KOPT-K1 (cell line): ENCODE measurements around the gene DYNC2H1.

Experiments used
- H3K27ac ChIP-seq: fragments of 200-600 bp; sonication (generic); 2 replicates; pipeline ENCODE4 v1.5.1; 2016; ENCODE audit warnings: antibody characterized with exemption, mild to moderate bottlenecking, low read depth, low read length; ENCODE audit not compliant: poor library complexity, severe bottlenecking
- H3K36me3 ChIP-seq: fragments of 200-600 bp; sonication (generic); 2 replicates; pipeline ENCODE4 v1.5.1; 2017; ENCODE audit warnings: antibody characterized with exemption, mild to moderate bottlenecking, low read length, moderate library complexity; ENCODE audit not compliant: insufficient read depth
- H3K9me3 ChIP-seq: fragments of 200-600 bp; sonication (generic); 2 replicates; pipeline ENCODE4 v1.5.1; 2017; ENCODE audit warnings: antibody characterized with exemption, low read length, mild to moderate bottlenecking; ENCODE audit not compliant: insufficient read depth, poor library complexity, severe bottlenecking

Gene DYNC2H1

DNA sequence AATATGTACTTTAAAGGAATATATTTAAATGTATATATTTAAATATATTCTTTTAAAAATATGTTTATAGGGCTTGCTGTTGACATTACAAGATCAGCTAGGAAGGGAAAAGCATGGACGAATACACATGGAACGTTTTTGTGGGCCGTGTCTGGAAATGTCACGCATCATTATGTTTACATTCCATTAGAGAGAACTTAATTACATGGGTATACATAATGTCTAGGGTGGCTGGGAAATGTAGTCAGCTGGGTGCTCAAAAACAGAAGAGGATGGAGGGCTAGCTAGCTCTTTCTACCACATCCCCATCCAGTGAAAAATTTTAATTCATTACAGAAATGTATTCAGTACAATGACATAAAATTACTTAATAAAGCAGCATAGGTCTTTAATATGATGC lies 371.2 kb downstream of the DYNC2H1 start:
- no peaks in the 10 kb centered on the region for H3K36me3 ChIP-seq
- no peak overlapping the region for H3K27ac ChIP-seq
- H3K9me3 ChIP-seq, result no peaks in the 10 kb centered on the region

DNA sequence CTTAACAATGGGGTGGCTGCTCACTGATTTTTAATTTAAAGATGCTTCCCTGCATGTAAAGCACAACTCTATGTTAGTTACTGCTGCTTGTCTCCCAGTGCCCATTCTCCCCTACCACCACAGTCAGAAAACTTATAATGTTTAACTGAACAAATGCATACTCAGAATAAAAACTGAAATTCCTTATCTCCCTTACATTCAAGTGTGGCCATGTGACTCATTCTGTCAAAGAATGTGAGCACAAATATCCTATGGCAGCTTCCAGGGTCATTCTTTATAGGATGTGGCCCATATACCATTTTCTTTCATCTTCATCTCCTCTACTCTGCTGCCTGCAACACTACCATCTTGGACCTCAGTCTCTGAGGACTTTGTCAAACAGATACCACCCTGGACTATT lies 374.8 kb downstream of the DYNC2H1 start:
- H3K27ac ChIP-seq, result no peak overlapping the region
- H3K36me3 ChIP-seq, result no peaks in the 10 kb centered on the region
- H3K9me3 ChIP-seq, result no peaks in the 10 kb centered on the region

DNA sequence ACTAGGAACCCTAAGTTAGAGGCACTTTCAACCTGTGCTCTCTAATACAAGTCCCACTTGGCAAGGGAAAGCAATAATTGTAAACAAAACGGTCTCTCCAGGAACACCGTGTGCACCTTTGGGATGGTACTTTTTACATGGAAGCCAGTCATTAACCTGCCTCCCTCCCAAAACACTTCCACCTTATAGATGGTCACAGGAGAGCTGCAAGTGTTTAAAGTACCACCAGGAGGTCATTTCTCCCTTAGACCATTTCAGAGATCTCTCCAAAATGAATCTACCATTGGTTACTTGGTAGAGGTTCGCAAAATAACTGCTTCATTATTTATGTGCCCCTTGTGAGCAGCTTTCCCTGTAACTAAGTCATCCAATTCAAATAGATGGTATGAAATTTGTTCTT lies 375.3 kb downstream of the DYNC2H1 start:
- no peak overlapping the region for H3K27ac ChIP-seq
- H3K36me3 ChIP-seq, result no peaks in the 10 kb centered on the region
- H3K9me3 ChIP-seq, result no peaks in the 10 kb centered on the region

DNA sequence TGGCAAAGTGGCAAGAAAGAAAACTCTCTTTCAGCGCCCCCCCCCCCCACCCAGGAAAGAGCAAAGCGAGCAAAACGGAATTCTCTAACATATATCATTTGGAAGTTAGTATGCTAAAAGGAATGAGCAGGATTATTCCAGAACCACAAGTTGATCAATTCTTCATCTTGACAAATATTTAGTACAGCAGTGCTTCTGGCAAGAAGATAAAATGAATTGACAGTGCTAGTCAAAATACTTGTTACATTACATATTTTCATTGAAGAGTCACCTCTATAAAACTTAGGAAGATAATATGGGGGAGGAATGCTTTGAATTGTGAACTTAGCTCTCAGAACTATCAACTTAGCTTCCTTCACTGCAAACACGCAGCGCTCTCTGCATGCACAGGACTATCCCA lies 377.4 kb downstream of the DYNC2H1 start:
- Histone ChIP-seq H3K27ac (no peak overlapping the region), H3K36me3 (no peaks in the 10 kb centered on the region), H3K9me3 (peaks cover under 1% of the 10 kb centered on the region)

- Histone ChIP-seq H3K36me3 (no peaks in the 10 kb centered on the region), H3K27ac (no peak overlapping the region), H3K9me3 (peaks cover 4% of the 10 kb centered on the region)
Measured at GRCh38 chr11:103487113-103487512, 377.9 kb downstream of the DYNC2H1 start.

- no peak overlapping the region for H3K27ac ChIP-seq
- peaks cover 4% of the 10 kb centered on the region for H3K9me3 ChIP-seq
- no peaks in the 10 kb centered on the region for H3K36me3 ChIP-seq
Measured at GRCh38 chr11:103488031-103488461, 378.8 kb downstream of the DYNC2H1 start.

DNA sequence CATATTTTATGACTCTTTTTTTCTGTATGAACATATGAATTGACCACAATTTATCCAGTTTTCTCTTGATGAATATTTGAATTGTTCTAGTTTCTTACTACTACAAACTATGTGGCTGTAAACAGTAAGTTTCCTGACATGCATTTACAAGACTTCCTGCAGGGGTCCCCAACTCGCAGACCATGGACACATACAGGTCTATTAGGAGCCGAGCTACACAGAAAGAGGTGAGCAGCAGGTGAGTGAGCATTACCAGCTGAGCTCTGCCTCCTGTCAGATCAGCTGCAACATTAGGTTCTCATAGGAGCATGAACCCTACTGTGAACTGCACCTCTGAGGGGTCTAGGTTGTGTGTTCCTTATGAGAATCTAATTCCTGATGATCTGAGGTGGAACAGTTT lies 379.4 kb downstream of the DYNC2H1 start:
- no peaks in the 10 kb centered on the region for H3K36me3 ChIP-seq
- peaks cover 4% of the 10 kb centered on the region for H3K9me3 ChIP-seq
- H3K27ac ChIP-seq, result no peak overlapping the region

GRCh38 chr11:103491777-103492176 lies 382.6 kb downstream of the DYNC2H1 start:
- Histone ChIP-seq H3K9me3 (peaks cover 4% of the 10 kb centered on the region), H3K36me3 (no peaks in the 10 kb centered on the region), H3K27ac (no peak overlapping the region)

DNA sequence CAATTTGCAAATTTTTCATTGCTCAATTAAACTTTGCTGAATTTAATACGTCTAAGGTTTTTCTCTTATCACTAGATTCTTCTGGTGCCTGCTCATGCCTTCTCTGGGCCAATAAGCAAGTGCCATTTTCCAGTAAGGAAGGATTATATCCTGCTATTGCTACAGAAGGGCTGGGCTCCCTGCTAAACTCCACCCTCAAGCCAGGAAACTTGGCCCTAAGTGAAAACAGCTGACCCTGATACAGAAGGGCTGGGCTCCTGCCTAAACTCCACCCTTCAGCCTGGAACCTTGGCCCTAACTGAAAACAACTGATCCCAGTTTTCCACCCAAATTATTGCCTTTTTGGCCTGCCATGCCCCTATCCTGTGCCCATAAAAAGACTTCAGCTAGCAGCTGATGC lies 385.3 kb downstream of the DYNC2H1 start:
- Histone ChIP-seq H3K27ac (no peak overlapping the region), H3K9me3 (peaks cover 4% of the 10 kb centered on the region), H3K36me3 (no peaks in the 10 kb centered on the region)

DNA sequence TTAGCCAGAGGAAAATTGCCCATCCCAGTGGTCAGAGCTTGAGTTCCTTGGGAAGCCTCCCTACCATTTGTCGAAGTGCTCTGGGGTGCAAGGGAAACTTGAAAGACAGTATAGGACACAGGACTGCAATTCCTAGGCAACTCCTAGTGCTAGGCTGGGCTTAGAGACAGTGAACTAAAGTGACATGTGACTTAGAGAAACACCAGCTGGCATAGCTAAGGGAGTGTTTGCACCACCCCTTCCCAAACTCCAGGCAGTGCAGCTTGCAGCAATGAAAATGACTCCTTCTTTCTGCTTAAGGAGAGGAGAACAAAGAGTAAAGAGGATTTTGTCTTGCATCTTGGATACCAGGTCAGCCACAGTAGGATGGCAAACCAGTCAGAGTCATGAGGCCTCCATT lies 388.0 kb downstream of the DYNC2H1 start:
- Histone ChIP-seq H3K36me3 (no peaks in the 10 kb centered on the region), H3K9me3 (no peaks in the 10 kb centered on the region), H3K27ac (no peak overlapping the region)

DNA sequence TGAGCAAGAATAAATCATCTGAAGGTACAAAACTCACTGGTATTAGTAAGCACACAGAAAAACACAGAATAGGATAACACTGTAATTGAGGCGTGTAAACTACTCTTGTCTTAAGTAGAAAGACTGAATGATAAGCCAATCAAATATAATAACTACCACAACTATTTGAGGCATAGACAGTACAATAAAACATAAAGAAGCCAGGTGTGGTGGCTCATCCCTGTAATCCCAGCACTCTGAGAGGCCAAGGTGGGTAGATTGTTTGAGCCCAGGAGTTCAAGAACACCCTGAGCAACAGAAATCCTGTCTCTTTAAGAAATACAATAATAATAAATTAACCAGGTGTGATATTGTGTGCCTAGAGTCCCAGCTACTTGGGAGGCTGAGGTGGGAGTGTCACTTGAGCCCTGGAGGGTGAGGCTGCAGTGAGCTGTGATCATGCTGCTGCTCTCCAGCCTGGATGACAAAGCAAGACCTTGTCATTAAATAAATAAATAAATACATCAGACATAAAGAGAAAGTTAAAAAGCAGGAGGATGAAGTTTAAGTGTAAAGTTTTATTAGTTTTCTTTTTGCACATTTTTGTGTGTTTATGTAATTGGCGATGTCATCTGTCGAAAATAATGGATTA lies 390.6 kb downstream of the DYNC2H1 start:
- H3K9me3 ChIP-seq, result no peaks in the 10 kb centered on the region
- H3K36me3 ChIP-seq, result no peaks in the 10 kb centered on the region
- no peak overlapping the region for H3K27ac ChIP-seq

DNA sequence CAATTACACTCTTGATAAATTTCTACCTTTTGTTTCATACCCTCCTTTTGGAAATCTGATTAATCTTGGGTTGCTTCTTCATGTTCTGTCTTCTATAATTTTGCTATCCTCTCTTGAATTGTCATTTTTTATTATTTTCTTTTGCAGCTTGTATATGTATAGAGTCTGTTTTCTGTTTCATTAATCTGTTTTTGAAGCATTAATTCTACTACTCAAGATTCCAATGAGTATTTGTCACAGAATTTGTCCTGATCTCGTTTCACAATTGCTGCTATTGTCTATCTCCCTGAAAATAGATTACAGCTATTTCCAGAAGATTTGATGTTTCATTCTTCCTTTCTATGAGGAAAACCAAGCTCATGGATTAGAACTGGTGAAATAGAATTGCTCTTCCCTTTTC lies 406.1 kb downstream of the DYNC2H1 start:
- Histone ChIP-seq H3K36me3 (no peaks in the 10 kb centered on the region), H3K27ac (no peak overlapping the region), H3K9me3 (no peaks in the 10 kb centered on the region)

- Histone ChIP-seq H3K36me3 (no peaks in the 10 kb centered on the region), H3K27ac (no peak overlapping the region), H3K9me3 (no peaks in the 10 kb centered on the region)
Measured at GRCh38 chr11:103520792-103521191, 411.6 kb downstream of the DYNC2H1 start.

DNA sequence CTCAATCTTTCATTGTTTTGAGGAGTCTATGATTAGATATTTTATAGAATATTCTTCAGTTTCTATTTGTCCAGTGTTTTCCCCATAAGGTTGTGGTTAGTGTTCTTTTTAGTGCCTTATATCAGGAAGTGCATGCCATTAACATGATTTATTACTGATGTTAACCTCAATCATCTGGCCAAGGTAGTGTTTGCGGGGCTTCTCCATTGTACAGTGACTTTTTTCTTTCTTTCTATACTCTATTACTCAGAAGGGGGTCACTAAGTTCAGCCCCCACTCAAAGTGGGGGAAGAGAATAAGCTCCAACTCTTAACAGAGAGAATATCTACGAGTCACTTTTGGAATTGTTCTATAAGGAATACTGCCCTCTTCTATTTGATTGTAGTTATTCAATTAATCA lies 415.8 kb downstream of the DYNC2H1 start:
- H3K9me3 ChIP-seq, result no peaks in the 10 kb centered on the region
- no peak overlapping the region for H3K27ac ChIP-seq
- H3K36me3 ChIP-seq, result no peaks in the 10 kb centered on the region

DNA sequence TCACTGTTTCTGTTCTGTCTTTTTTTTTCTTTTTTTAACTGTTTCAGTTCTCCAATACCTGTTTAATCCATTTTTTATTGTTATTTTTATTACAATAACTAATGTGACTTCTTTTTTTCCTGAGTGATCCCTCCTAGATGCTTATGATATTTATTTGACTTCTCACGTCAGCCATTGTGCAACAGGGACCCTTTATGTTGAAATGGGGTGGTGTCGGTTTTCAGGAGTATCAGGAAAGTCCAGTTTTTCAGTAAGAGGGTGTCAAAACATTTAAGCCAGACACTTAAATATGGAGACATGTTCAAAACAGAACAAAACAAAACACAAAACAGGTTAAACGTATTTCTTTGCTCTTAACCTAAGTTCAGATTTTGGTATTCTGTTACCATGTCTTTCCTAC lies 418.8 kb downstream of the DYNC2H1 start:
- no peaks in the 10 kb centered on the region for H3K9me3 ChIP-seq
- no peak overlapping the region for H3K27ac ChIP-seq

DNA sequence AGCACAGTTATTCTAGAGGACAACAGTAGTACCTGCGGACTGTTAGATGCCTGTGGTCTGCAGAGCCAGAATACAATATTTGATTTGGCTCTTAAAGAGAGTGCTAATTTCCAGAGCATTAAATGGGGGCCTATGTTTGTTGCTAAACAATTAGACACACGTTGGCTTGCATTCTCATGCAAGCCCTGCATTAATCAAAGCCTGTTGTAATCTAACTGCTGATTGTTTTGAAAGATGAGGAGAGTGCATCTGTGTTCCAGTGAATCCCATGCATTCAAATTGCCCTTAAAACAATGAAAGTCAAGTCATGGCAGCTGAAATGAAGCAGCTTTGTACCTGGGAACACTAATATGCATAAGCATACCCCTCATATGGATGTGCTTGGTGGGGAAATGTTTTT lies 419.4 kb downstream of the DYNC2H1 start:
- Histone ChIP-seq H3K9me3 (no peaks in the 10 kb centered on the region), H3K36me3 (no peaks in the 10 kb centered on the region), H3K27ac (no peak overlapping the region)

More for the DNA sequence above, 418.8 kb downstream of the DYNC2H1 start:
- no peaks in the 10 kb centered on the region for H3K36me3 ChIP-seq
